NB4 (cell line): Measurements from ENCODE around the gene MDN1.

ENCODE experiments used
- DNase-seq: peaks from one replicate; pipeline ENCODE4 v3.0.0; 2010; ENCODE audit warnings: low read depth
- H3K4me3 ChIP-seq: one replicate; pipeline ENCODE4 v1.5.1; 2011; ENCODE audit warnings: mild to moderate bottlenecking, low read depth, low read length, moderate library complexity
- CTCF ChIP-seq: IDR thresholded peaks from one replicate; pipeline ENCODE4 v1.5.1; 2012; ENCODE audit warnings: low read depth, low read length
- MYC ChIP-seq: IDR thresholded peaks from 2 replicates; pipeline ENCODE4 v1.6.1; 2011; ENCODE audit warnings: low read depth, low read length
- POLR2A ChIP-seq: IDR thresholded peaks from 2 replicates; pipeline ENCODE4 v1.6.1; 2011; ENCODE audit warnings: mild to moderate bottlenecking; ENCODE audit not compliant: insufficient read length; ENCODE audit errors: extremely low read depth
- TF ChIP-seq, protein P1 (sequence below): IDR thresholded peaks from 2 replicates; pipeline ENCODE4 v1.6.1; 2011; ENCODE audit warnings: low read depth, low read length

Gene MDN1

DNA sequence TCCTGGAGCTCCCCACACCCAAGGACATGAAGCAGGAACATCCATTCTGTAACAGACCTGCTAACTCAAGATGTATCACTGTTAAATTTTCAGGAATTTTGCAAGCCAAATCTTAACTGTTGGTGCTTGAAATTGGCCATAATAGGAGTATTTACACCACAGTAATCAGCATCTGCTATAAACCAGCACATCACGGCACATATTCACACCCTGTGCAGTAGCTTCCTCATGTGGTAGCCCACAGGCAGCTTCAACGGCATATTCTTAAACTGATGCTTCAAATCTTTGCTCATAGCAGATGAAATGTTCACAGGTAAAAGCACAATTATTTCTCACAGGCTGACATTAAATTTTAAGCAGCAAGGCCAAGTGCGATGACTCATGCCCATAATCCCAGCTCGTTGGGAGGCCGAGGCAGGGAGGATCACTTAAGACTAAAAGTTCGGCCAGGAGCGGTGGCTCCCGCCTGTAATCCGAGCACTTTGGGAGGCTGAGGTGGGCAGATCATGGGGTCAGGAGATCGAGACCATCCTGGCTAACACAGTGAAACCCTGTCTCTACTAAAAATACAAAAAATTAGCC lies 137.5 kb downstream of the MDN1 start:
- H3K4me3 ChIP-seq, result no peak overlapping the region
- TF ChIP-seq, protein P1, sequence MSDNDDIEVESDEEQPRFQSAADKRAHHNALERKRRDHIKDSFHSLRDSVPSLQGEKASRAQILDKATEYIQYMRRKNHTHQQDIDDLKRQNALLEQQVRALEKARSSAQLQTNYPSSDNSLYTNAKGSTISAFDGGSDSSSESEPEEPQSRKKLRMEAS, result no peak
- TF ChIP-seq CTCF (no peak), POLR2A (no peak)
- no peak for DNase-seq

- DNase-seq, result no peak
- H3K4me3 ChIP-seq, result no peak overlapping the region
- TF ChIP-seq POLR2A (no peak), MYC (no peak), CTCF (no peak)
- TF ChIP-seq, protein P1, result no peak
Measured at GRCh38 chr6:89680551-89680950, 139.0 kb downstream of the MDN1 start.

- DNase-seq, result no peak
- TF ChIP-seq, protein P1, result no peak
- no peak for TF ChIP-seq CTCF
- no peak for TF ChIP-seq POLR2A
- TF ChIP-seq MYC, result no peak
- H3K4me3 ChIP-seq, result no peak overlapping the region
Measured at GRCh38 chr6:89680150-89680549, 139.4 kb downstream of the MDN1 start.

- no peak for DNase-seq
- TF ChIP-seq MYC (no peak), POLR2A (no peak), CTCF (no peak)
- TF ChIP-seq, protein P1, result no peak
- no peak overlapping the region for H3K4me3 ChIP-seq
Measured at GRCh38 chr6:89679215-89680120, 140.1 kb downstream of the MDN1 start.

DNA sequence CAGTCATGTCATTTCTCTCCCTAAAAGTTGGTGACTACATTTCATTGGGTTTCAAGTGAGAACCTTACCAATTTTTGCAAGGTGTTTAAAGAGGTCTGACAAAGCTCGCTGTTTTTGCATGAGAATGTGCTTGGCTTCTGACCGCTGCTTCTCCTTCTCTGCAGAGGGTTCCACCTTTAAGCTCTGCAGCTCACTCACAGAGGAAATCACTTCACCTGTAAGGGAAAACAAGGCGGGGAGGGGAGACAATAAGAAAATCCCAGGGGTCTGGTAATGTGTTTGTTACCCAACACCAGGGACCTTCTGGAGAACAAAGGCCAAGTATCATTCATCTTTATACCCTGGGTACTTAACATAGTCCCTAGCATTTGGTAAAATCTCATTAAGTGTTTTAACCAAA lies 141.1 kb downstream of the MDN1 start:
- no peak overlapping the region for H3K4me3 ChIP-seq
- no peak for TF ChIP-seq MYC
- TF ChIP-seq CTCF, result no peak
- TF ChIP-seq, protein P1, result no peak
- TF ChIP-seq POLR2A, result no peak

More for the DNA sequence above, 141.1 kb downstream of the MDN1 start:
- DNase-seq, result no peak
